Right lobe of liver (tissue), 6 donors: ENCODE results near the gene GLP2R. TPM values are rescaled to one million over a fixed set of nuclear protein-coding genes. Genes with fewer than 3 reads are reported as not detected.
"Not testable (repeated sequence)": the region's sequence is repeated elsewhere in the genome, so short reads cannot be mapped to it uniquely, and the experiment has no call there.

Experiments
- ATAC-seq, 4 donors: fragments of 200-7000 bp; cut with Tn5 transposase; one replicate each; pipeline ENCODE4 v1.9.1; 2020; ENCODE audit warnings: mild to moderate bottlenecking in 4 of 4, moderate library complexity in 4 of 4
- DNase-seq, 3 donors: peaks; one replicate each; pipeline ENCODE4 v3.0.0-alpha.2; 2020
- H3K27ac ChIP-seq, 3 donors: fragments of 200-600 bp; one replicate each; pipeline ENCODE4 v1.8.0; 2022
- H3K27me3 ChIP-seq, 2 donors: fragments of 200-600 bp; one replicate each; pipeline ENCODE4 v1.8.0; 2022
- H3K36me3 ChIP-seq, 4 donors: fragments of 200-600 bp; sonication (generic) in 1 of 4; one replicate each; pipeline versions ENCODE4 v1.5.1 to v1.8.0; 2017 to 2022; ENCODE audit warnings: control low read depth in 1 of 4
- H3K4me1 ChIP-seq, 4 donors: fragments of 200-600 bp; sonication (generic) in 1 of 4; one replicate each; pipeline versions ENCODE4 v1.5.1 to v1.8.0; 2017 to 2022; ENCODE audit warnings: control low read depth in 1 of 4
- H3K4me3 ChIP-seq, 3 donors: fragments of 200-600 bp; one replicate each; pipeline ENCODE4 v1.8.0; 2022
- H3K9me3 ChIP-seq, 4 donors: fragments of 200-600 bp; sonication (generic) in 1 of 4; one replicate each; pipeline versions ENCODE4 v1.5.1 to v1.8.0; 2017 to 2022; ENCODE audit warnings: control low read depth in 1 of 4
- POLR2A ChIP-seq: fragments of 450-650 bp; IDR thresholded peaks from one replicate; pipeline ENCODE4 v1.6.1; 2017; ENCODE audit warnings: antibody characterized with exemption, mild to moderate bottlenecking
- WGBS: methylation state at CpG from one replicate; pipeline ENCODE4 v1.1.6; 2018; ENCODE audit warnings: low coverage, low lambda C conversion rate; ENCODE audit not compliant: insufficient coverage; ENCODE audit errors: missing lambda C conversion rate; 5-methylcytosine and 5-hydroxymethylcytosine counted together
- intact Hi-C, 2 donors: fragments of 100-400 bp; cut with DNase I; formaldehyde crosslinking; loops; one replicate each; pipeline versions ENCODE4 v1.11.2 to v1.14.1; 2022
- long read RNA-seq: library from polyadenylated mRNA; unstranded; transcript quantifications from one replicate; pipeline ENCODE4 v2.0.0, GENCODE V29; 2019
- total RNA-seq, 6 experiments: library from RNA; depleted of rRNA in 2 of 6; stranded (reverse); fragments of >200 nt in 2 of 6; fragmentation: NEBNext Ultra II Directional in 3 of 6; extraction: Animal tissue kit (Norgen Biotek cat#: 25700) in 3 of 6; gene quantifications; one replicate each; pipeline versions ENCODE4 v1.1.0 to v1.2.4, GENCODE V29; 2016 to 2023
- TF ChIP-seq, protein P1 (sequence below), 4 donors: fragments of 200-600 bp in 3 of 4; fragments of 450-650 bp in 1 of 4; IDR thresholded peaks; one replicate each; pipeline versions ENCODE4 v1.5.1 to v1.8.0; 2016 to 2022; ENCODE audit warnings: antibody characterized with exemption in 4 of 4, mild to moderate bottlenecking in 2 of 4
- donor health status: DM: no; HTN: yes; CAD: no.
- donor health status: DM: no; HTN: no; CAD: no.
- donor health status: DM: no; HTN: no; CAD: no.
- donor health status: DM: no; HTN: yes; CAD: no.
- donor health status: DM: no; HTN: yes; CAD: no.

Gene GLP2R
- total RNA-seq: 1 to 10 TPM in 1 of 6 experiments, under 1 TPM in 5; 0.12 to 2.4 (median 0.63) TPM
- long read RNA-seq: 0 reads

GRCh38 chr17:9825641-9826150, at the start of gene GLP2R:
GLP2R (plus strand) TSS chr17:9825924; CDS start chr17:9826064, 140 bp downstream.
- no peak for DNase-seq
- Histone ChIP-seq H3K27me3 (no peaks in the 10 kb centered on the region), H3K36me3 (no peaks in the 10 kb centered on the region), H3K4me1 (no peaks in the 10 kb centered on the region), H3K9me3 (no peaks in the 10 kb centered on the region), H3K27ac (no peak within 1 kb of the TSS), H3K4me3 (no peak within 1 kb of the TSS)
- 32% methylated on average over 14 of the region's 21 CpGs for WGBS
- intact Hi-C loops: no loop called here
- ATAC-seq: peak in 1 of 4 donors; percentile 14
- TF ChIP-seq, protein P1, sequence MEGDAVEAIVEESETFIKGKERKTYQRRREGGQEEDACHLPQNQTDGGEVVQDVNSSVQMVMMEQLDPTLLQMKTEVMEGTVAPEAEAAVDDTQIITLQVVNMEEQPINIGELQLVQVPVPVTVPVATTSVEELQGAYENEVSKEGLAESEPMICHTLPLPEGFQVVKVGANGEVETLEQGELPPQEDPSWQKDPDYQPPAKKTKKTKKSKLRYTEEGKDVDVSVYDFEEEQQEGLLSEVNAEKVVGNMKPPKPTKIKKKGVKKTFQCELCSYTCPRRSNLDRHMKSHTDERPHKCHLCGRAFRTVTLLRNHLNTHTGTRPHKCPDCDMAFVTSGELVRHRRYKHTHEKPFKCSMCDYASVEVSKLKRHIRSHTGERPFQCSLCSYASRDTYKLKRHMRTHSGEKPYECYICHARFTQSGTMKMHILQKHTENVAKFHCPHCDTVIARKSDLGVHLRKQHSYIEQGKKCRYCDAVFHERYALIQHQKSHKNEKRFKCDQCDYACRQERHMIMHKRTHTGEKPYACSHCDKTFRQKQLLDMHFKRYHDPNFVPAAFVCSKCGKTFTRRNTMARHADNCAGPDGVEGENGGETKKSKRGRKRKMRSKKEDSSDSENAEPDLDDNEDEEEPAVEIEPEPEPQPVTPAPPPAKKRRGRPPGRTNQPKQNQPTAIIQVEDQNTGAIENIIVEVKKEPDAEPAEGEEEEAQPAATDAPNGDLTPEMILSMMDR (IDR thresholded peaks at IDR 0.05): no peak
- TF ChIP-seq POLR2A: no peak

DNA sequence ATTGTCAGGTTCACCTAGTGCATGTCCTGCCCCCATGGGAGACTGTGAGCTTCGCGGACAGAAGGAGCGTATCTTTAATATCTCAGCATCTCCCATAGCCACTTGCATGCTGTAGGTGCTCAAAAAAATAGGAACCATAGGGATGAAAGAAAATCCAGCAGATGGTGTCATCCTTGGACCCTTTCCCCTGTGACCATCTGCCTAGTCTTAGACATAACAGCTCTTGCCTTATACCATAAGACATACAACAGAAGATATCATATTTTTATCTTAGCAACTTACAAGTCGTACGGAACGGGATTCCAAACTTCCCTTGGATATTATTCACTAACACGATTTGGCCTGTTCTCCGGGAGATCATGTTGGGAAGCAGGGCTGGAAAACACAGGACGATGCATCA, 48.8 kb upstream of the GLP2R start:
- 68% methylated on average over 9 of the region's 9 CpGs for WGBS
- intact Hi-C loops: no loop called here
- ATAC-seq: no peak
- no peaks in the 10 kb centered on the region for H3K4me1 ChIP-seq
- H3K27me3 ChIP-seq: no peaks in the 10 kb centered on the region
- H3K9me3 ChIP-seq: no peaks in the 10 kb centered on the region
- TF ChIP-seq, protein P1 (IDR thresholded peaks at IDR 0.05): no peak
- no peak for TF ChIP-seq POLR2A
- no peak overlapping the region for H3K4me3 ChIP-seq
- no peaks in the 10 kb centered on the region for H3K36me3 ChIP-seq
- H3K27ac ChIP-seq: no peak overlapping the region
- DNase-seq: no peak

GRCh38 chr17:9780552-9780951, 45.2 kb upstream of the GLP2R start:
- intact Hi-C loops: no loop called here
- H3K27ac ChIP-seq: no peak overlapping the region
- H3K4me1 ChIP-seq: no peaks in the 10 kb centered on the region
- no peaks in the 10 kb centered on the region for H3K9me3 ChIP-seq
- DNase-seq (no peak), ATAC-seq (no peak)
- H3K36me3 ChIP-seq: no peaks in the 10 kb centered on the region
- WGBS: 59% methylated on average over 3 of the region's 3 CpGs
- H3K27me3 ChIP-seq: no peaks in the 10 kb centered on the region
- TF ChIP-seq, protein P1 (IDR thresholded peaks at IDR 0.05): no peak
- TF ChIP-seq POLR2A: no peak
- H3K4me3 ChIP-seq: no peak overlapping the region

DNA sequence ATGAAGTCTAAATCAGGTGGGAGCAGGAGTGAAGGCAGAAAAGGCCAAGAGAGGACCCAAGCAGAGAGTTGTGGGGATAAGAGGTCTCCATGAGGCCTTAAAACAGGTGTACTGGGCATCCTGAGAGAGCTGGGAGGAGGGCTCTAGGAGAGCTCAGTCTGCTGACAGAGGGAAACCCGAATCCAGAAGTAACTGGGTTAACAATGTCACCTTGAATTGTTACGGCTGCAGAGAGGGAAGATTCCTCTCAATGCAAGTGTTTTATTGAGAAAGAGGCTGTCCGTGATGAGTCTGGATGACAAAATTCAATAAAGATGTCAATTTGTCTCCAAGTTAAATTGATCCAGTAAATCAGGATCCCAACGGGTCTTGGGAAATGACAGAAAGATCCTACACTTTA, 42.7 kb upstream of the GLP2R start:
- TF ChIP-seq POLR2A: no peak
- TF ChIP-seq, protein P1 (IDR thresholded peaks at IDR 0.05): no peak
- H3K27me3 ChIP-seq: no peaks in the 10 kb centered on the region
- no peak overlapping the region for H3K27ac ChIP-seq
- H3K4me1 ChIP-seq: no peaks in the 10 kb centered on the region
- intact Hi-C loops: no loop called here
- no peaks in the 10 kb centered on the region for H3K36me3 ChIP-seq
- H3K9me3 ChIP-seq: no peaks in the 10 kb centered on the region
- H3K4me3 ChIP-seq: no peak overlapping the region
- no peak for ATAC-seq
- WGBS: 33% methylated on average over 3 of the region's 4 CpGs
- DNase-seq: no peak

DNA sequence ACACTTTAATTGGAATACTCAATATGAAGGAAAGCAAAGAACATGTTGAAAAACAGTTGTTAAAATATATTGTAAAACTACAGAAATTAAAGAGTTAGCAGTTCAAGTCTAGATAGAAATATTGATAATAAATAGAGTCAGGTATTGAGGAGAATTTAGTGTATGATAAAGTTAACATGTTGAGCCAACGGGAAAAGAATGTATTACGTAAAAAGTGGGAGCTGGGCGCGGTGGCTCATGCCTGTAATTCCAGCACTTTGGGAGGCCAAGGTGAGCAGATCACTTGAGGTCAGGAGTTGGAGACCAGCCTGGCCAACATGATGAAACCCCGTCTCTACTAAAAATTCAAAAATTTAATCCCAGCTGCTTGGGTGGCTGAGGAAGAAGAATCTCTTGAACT, 42.3 kb upstream of the GLP2R start:
- H3K4me1 ChIP-seq, H3K9me3 ChIP-seq, H3K36me3 ChIP-seq, H3K27me3 ChIP-seq, DNase-seq, H3K27ac ChIP-seq, ATAC-seq, intact Hi-C loops, H3K4me3 ChIP-seq: not testable (repeated sequence)
- WGBS: 80% methylated on average over 5 of the region's 5 CpGs
